ENCODE data around the gene CCDC54.

GRCh38 chr3:107411056-107411455 is 33.8 kb downstream of the CCDC54 start:
- TF ChIP-seq CTCF (IDR thresholded peaks at IDR 0.05), result no peak
- TF ChIP-seq POLR2A (IDR thresholded peaks at IDR 0.05), result no peak
